GM04503 (cell line): Measurements from ENCODE around the gene SUZ12.
"Not testable (repeated sequence)": the region's sequence is repeated elsewhere in the genome, so short reads cannot be mapped to it uniquely, and the experiment has no call there.

Experiments used
- DNase-seq: peaks from one replicate; pipeline ENCODE4 v3.0.0-alpha.2; 2012; ENCODE audit warnings: low read depth

SUZ12 gene

DNA sequence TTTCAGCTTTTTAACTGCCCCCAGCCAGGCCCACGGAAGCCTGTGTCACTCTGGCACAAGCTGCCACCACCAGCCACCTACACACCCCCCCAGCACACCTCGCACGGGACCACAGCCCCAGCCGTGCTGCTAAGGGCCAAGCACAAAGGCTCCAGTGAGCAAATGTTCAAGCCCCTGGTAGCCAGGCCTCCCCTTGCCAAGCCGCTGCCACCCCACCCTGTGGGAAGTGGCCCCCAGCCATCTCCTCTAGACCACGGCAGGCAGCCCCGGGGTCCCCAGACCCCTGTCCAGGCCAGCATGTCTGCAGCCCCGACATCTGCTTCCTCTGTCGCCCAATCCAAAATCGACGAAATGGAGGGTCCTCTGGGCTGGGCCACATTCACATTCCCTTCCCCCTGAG, 105.5 kb downstream of the SUZ12 start:
- not testable (repeated sequence) for DNase-seq

DNA sequence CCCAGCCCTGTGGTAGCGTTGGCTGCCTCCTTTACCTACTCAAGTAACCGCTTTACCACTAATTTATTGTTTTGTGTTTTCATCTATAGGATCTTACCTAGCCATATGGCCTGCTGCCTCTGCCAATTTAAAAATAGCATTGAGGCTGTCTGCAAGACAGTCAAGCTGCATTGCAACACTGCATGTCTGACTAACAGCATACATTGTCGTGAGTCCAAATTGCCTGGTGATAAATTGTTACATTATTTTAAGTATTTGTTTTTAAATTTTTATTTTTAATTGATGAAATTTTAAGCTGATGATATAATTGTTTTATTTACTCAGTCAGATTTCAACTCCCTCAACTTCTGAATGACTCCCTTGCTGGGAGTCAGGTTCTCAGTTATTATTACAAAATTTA, 108.8 kb downstream of the SUZ12 start:
- DNase-seq = not testable (repeated sequence)

DNA sequence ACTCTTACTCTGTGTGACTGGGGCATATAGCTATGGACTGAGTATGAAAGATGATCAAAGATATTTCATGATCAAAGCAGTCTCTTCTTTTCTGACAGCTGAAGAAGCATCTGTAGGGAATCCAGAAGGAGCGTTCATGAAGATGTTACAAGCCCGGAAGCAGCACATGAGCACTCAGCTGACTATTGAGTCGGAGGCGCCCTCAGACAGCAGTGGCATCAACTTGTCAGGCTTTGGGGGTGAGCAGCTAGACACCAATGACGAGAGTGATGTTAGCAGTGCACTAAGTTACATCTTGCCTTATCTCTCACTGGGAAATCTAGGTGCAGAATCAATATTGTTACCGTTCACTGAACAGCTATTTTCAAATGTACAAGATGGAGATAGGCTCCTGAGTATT, 110.9 kb downstream of the SUZ12 start:
- DNase-seq = not testable (repeated sequence)
